ENCODE results near the gene SYNE3.

GRCh38 chr14:95515596-95516552 lies 576 bp downstream of the SYNE3 start:
- TF ChIP-seq POLR2AphosphoS5 (IDR thresholded peaks at IDR 0.05; ENCODE audit: borderline replicate concordance, low read depth, low read length) (no peak), EZH2 (IDR thresholded peaks at IDR 0.05) (no peak)

All from SK-N-MC (cell line).